Fibroblast of mammary gland (primary cell): ENCODE results near the gene MPP7.
A peak's percentile ranks its signal among the peaks of the same experiment; 100 is the strongest.

Experiments
- DNase-seq: peaks from one replicate; pipeline ENCODE4 v3.0.0-alpha.2; 2010; ENCODE audit warnings: low read depth
- H3K4me3 ChIP-seq: 2 replicates; pipeline ENCODE4 v1.5.1; 2011; ENCODE audit warnings: low read depth, mild to moderate bottlenecking, low read length, moderate library complexity; ENCODE audit not compliant: control insufficient read depth
- TF ChIP-seq, protein P1 (sequence below): conservative IDR thresholded peaks from 2 replicates; pipeline ENCODE4 v1.5.1; 2011; ENCODE audit warnings: low read depth, low read length, inconsistent platforms; ENCODE audit not compliant: control insufficient read depth, insufficient read depth

Gene MPP7

DNA sequence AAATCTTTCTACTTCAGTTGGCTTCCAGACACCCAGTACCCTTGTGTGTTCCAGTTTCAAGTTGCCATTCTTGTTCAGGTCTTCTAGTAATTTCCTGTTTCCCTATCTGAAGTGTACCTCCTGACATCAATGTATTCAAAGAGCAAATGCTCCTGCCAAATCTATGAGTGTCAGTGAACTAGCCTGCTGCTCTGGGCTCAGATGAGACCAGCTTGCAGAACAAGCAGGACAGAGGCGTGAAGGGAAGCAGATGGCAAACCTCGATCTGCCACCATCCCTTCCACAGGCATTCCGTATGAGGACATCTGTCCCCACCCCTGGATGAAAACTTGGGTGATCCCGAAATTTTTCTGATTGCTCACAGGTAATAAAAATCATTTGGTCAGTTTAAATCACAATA lies 4.4 kb upstream of the MPP7 start:
- H3K4me3 ChIP-seq, result no peak overlapping the region
- TF ChIP-seq, protein P1, sequence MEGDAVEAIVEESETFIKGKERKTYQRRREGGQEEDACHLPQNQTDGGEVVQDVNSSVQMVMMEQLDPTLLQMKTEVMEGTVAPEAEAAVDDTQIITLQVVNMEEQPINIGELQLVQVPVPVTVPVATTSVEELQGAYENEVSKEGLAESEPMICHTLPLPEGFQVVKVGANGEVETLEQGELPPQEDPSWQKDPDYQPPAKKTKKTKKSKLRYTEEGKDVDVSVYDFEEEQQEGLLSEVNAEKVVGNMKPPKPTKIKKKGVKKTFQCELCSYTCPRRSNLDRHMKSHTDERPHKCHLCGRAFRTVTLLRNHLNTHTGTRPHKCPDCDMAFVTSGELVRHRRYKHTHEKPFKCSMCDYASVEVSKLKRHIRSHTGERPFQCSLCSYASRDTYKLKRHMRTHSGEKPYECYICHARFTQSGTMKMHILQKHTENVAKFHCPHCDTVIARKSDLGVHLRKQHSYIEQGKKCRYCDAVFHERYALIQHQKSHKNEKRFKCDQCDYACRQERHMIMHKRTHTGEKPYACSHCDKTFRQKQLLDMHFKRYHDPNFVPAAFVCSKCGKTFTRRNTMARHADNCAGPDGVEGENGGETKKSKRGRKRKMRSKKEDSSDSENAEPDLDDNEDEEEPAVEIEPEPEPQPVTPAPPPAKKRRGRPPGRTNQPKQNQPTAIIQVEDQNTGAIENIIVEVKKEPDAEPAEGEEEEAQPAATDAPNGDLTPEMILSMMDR, result no peak
- no peak for DNase-seq

DNA sequence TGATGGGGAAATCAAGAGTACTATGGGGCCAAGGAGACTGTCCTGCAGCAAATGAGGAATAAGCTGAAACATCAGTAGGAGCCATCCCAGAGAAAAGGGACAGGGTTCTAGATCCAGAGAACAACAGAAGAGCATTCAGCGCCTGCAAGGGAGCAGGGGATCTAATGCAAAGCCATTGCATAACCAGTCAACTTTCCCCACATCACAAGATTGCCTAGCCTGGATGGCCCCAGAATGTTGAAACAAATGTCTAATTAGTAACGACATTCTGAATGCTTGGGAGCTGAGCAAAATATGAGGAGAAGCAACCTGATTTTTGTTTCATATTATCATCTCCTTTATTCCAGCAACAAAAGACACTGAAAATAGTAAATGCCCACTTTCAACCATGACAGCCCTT lies 2.7 kb upstream of the MPP7 start:
- TF ChIP-seq, protein P1, result no peak
- H3K4me3 ChIP-seq, result no peak overlapping the region
- DNase-seq, result no peak

DNA sequence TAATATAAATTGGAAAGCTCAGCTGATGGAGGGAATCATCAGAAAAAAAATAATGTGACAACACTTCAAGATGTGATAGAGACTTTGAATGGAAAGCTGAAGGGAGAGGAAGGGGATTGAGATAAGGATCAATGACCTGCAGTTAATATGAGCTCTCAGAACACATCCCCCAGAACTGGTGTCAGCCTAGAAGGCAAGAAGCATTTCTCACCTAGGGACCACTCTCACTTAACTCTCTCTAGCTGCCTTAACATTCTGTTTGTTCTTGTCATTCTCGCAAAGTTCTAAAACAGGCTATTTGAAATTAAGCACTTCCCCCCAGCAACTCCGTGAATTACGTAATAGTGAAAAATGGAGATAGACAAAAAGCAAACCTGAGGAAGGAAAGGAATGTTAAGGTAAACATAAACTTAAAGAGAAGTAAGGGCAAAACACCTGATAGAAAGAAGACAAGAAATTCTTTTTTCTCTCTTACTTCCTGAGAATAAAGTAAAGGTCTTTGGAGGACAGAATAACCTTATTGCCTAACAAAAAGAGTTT lies 1.2 kb upstream of the MPP7 start:
- DNase-seq, result no peak
- TF ChIP-seq, protein P1, result no peak
- no peak overlapping the region for H3K4me3 ChIP-seq

DNA sequence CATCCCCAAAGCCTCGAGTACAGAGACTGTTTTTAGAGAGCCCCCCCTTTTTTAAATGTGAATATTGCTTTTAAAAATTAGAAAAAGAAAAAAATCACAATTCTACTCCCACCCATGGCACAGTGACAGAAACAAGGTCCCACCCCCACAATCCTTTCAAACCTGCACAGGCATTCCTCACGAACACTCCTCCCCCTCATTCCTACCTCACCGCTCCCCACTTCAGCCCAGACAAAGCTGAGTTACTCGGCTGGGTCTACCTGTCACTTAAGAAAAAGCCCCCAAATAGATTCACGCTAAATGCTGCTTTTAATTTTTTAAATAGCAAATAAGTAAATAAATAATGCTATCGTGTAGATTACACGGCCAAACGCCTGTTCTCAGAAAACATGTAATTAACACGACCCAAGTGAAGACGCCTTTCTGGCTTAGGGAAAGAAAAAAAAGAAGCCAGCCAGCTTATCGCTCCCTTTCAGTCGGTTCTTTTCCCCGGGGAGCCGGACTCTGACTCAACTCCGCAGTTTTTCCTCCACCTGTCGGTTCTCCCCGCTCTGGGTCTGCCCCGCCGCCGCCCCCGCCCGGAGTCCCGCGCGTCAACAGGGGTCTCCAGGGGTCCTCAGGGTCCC lies 739 bp downstream of the MPP7 start:
- H3K4me3 ChIP-seq, result peak overlapping the region; percentile 42
- no peak for DNase-seq
- TF ChIP-seq, protein P1, result no peak

DNA sequence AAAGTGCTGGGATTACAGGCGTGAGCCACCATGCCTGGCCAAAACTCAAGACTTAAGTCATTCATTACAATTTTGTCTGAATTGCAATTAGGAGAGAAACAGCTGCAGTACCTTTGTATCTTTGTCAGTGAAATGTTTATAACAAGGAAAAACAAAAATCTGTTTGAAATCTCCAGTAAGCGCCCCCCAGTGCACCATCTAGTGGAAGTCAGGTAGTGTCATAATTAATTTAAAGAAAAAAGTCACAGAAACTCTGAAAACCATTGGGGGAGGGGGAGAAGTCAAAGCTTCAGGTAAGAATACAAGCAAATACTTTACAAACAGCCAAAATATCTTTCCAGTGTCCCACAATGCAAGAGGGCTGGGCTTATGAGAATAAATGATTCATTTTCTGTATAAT lies 2.8 kb downstream of the MPP7 start:
- TF ChIP-seq, protein P1, result peak; percentile 13
- DNase-seq, result no peak
- H3K4me3 ChIP-seq, result no peak overlapping the region

DNA sequence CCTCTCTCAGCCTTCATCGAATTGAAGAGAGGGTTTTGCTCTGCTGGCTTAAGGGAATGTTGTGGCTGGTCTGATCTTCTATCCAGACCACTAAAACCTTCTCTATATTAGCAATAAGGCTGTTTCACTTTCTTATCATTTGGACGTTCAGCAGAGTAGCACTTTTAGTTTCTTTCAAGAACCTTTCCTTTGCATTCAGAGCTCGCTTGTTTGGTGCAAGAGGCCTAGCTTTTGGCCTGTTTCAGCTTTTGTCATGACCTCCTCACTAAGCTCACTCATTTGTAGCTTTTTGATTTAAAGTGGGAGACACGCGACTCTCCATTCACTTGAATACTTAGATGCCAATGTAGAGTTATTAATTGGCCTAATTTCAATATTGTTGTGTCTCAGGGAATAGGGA lies 3.9 kb downstream of the MPP7 start:
- no peak overlapping the region for H3K4me3 ChIP-seq
- TF ChIP-seq, protein P1, result no peak
- DNase-seq, result no peak

DNA sequence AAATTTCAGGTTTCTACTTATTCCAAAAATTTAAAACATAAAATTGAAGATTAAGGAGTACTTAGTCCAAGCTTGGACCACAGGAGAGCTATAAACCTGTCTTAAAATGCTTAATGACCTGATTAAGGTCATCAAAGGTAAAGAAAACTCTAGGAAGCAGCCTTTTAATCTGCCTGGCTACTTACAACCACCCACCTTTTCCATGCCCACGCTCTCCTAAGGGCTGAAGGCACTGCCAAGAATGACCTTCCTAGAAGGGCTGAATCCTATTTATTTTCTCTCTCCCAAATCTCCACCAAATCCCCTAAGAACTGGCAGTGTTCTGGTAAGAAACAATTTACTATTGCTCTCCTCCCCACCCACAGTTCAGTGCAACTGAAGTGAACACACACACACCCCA lies 6.8 kb downstream of the MPP7 start:
- no peak for DNase-seq
- H3K4me3 ChIP-seq, result no peak overlapping the region
- TF ChIP-seq, protein P1, result no peak
